Measurements from ENCODE around the gene NT5C3A. TPM values are rescaled to one million over a fixed set of nuclear protein-coding genes. Genes with fewer than 3 reads are reported as not detected.

The NT5C3A gene
- total and polyA plus RNA-seq, 2 of the 8 experiments (the other 6 are each of a cell fraction or from before 2014, with no cell fraction given) = 7.5 to 22.7 TPM

GRCh38 chr7:33079763-33080690 is 17.5 kb upstream of the NT5C3A start:
- no peak overlapping the region for H3K23ac ChIP-seq (ENCODE audit: insufficient read length)
- H2AFZ ChIP-seq (ENCODE audit: low read length) = no peak overlapping the region; the same call in 1 of the 2 replicates
- no peaks in the 10 kb centered on the region for H3K79me2 ChIP-seq (ENCODE audit: control insufficient read depth in 1 of 2, insufficient read depth in 2 of 2, low read length in 2 of 2)
- H2BK20ac ChIP-seq (ENCODE audit: low read length) = peak overlapping the region; percentile 52; the same call in 1 of the 2 replicates
- no peak overlapping the region for H3K18ac ChIP-seq (ENCODE audit: extremely low read depth, low read length)
- H4K8ac ChIP-seq (ENCODE audit: extremely low read depth, insufficient read depth, low read length) = no peak overlapping the region
- no peak overlapping the region for H3K4ac ChIP-seq (replicated peaks; ENCODE audit: insufficient read length, low read depth, low read length)
- H2BK120ac ChIP-seq (replicated peaks; ENCODE audit: low read depth, low read length) = peak overlapping the region; percentile 69
- peaks cover 1 to 12% (median 8%) of the 10 kb centered on the region in 4 experiments; a peak in 3 of 7 replicates for H3K4me1 ChIP-seq (replicated peaks in 1 of 4; ENCODE audit: control insufficient read depth in 3 of 4, insufficient read depth in 4 of 4, low read length in 3 of 4)
- TF ChIP-seq GABPA (IDR thresholded peaks at IDR 0.05; ENCODE audit: borderline replicate concordance, insufficient read depth, low read length) (no peak), PHF8 (conservative IDR thresholded peaks at IDR 0.05; ENCODE audit: low read depth, low read length) (no peak), CHD1 (IDR thresholded peaks at IDR 0.05; ENCODE audit: low read depth, low read length) (no peak), RAD21 (IDR thresholded peaks at IDR 0.05 in 1 of 2, conservative IDR thresholded peaks at IDR 0.05 in 1 of 2; ENCODE audit: low read depth in 2 of 2, low read length in 2 of 2) (no peak), ATF3 (IDR thresholded peaks at IDR 0.05; ENCODE audit: insufficient read depth, low read depth, low read length) (no peak), BRCA1 (IDR thresholded peaks at IDR 0.05; ENCODE audit: low read depth, low read length) (no peak), SP2 (IDR thresholded peaks at IDR 0.05; ENCODE audit: low read length) (no peak), TAF7 (optimal IDR thresholded peaks at IDR 0.05; ENCODE audit: borderline replicate concordance, low read depth, low read length) (no peak), NRF1 (IDR thresholded peaks at IDR 0.05; ENCODE audit: low read depth, low read length) (no peak), TCF12 (IDR thresholded peaks at IDR 0.05; ENCODE audit: low read depth, low read length) (no peak)
- no peak for DNase-seq (ENCODE audit: low read depth in 1 of 2, low spot score in 2 of 2)
- no peak overlapping the region for H4K5ac ChIP-seq (ENCODE audit: insufficient read length, low read depth, low read length)
- H4K91ac ChIP-seq (replicated peaks; ENCODE audit: insufficient read length, low read length) = no peak overlapping the region
- H2AK5ac ChIP-seq (ENCODE audit: low read depth, low read length) = no peak overlapping the region; the same call in 1 of the 2 replicates
- peak overlapping the region in 1 of 2 experiments; percentile 43; a peak in 2 of 4 replicates for H3K4me2 ChIP-seq (ENCODE audit: insufficient read depth in 1 of 2, low read depth in 2 of 2, low read length in 2 of 2)
- H3K79me1 ChIP-seq (ENCODE audit: low read depth, low read length) = no peaks in the 10 kb centered on the region
- no peaks in the 10 kb centered on the region for H3K23me2 ChIP-seq (ENCODE audit: low read depth, low read length)
- no peak overlapping the region for H3K56ac ChIP-seq (replicated peaks; ENCODE audit: insufficient read length, low read depth, low read length)
- H2BK5ac ChIP-seq (ENCODE audit: low read depth, low read length) = peak overlapping the region; percentile 22; the same call in 1 of the 2 replicates
- H3K27me3 ChIP-seq (replicated peaks in 1 of 4; ENCODE audit: control insufficient read depth in 3 of 4, extremely low read depth in 1 of 4, insufficient read depth in 3 of 4, low read length in 3 of 4) = no peaks in the 10 kb centered on the region
- no peaks in the 10 kb centered on the region for H3K36me3 ChIP-seq (ENCODE audit: control insufficient read depth in 2 of 4, insufficient read depth in 4 of 4, low read length in 3 of 4)
- CTCF ChIA-PET (ENCODE audit: partially characterized antibody) = interaction anchor here (1.7 kb wide), 1 partner anchor 27 kb away, joined by 5 read pairs; no protein-coding TSS in a partner anchor
- no peak overlapping the region for H3K4me3 ChIP-seq (ENCODE audit: extremely low read depth in 1 of 4, insufficient read depth in 2 of 4, low read depth in 3 of 4, low read length in 4 of 4)
- 79 to 100% methylated on average over 1 to 9 of the region's 9 CpGs for WGBS, 2 experiments (ENCODE audit: extremely low coverage in 1 of 2, insufficient coverage in 1 of 2, insufficient read length in 1 of 2, insufficient replicate concordance in 2 of 2, low coverage in 1 of 2, low lambda C conversion rate in 2 of 2, missing lambda C conversion rate in 1 of 2)
- no peak for FAIRE-seq
- H2BK12ac ChIP-seq (ENCODE audit: low read depth, low read length) = peak overlapping the region; percentile 60; the same call in 1 of the 2 replicates
- no peaks in the 10 kb centered on the region for H3K9me3 ChIP-seq (ENCODE audit: insufficient read depth in 2 of 2, low read depth in 1 of 2, low read length in 1 of 2)
- H3K27ac ChIP-seq (ENCODE audit: low read depth, low read length) = no peak overlapping the region
- no peaks in the 10 kb centered on the region for H4K20me1 ChIP-seq (replicated peaks in 1 of 2; ENCODE audit: control insufficient read depth in 1 of 2, insufficient read depth in 2 of 2, low read length in 2 of 2)
- H3K9ac ChIP-seq (replicated peaks in 1 of 4; ENCODE audit: extremely low read depth in 1 of 4, low read depth in 3 of 4, low read length in 3 of 4) = no peak overlapping the region
- POLR2A ChIA-PET (ENCODE audit: partially characterized antibody) = interaction anchor here (1.1 kb wide), 1 partner anchor 18 kb away, joined by 3 read pairs; the partner anchor contains the start of gene NT5C3A
- no peak overlapping the region for H2BK15ac ChIP-seq (ENCODE audit: low read length)
- no peak overlapping the region for H3K14ac ChIP-seq (ENCODE audit: insufficient read length)

All from H1 (cell line).